ENCODE data around the gene PKIG.

Gene PKIG

DNA sequence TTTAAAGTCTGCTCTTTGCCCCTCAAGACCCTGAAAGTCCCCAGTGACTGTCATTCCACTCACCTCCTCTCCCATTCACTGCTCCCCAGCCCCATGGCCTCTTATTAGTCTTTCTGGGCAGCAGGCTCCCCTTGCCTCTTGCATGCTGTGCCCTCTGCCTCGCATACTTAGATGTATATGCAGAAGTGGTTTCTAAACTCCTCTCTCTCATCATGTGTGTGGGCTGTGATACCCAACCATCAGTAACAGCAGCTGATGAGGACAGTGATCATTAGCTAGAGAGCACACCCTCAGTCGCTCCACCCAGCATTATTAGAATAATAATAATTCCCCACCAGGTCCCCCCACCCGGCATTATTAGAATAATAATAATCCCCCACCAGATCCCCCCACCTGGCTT, 14.5 kb downstream of the PKIG start:
- DNase-seq (ENCODE audit: low read depth in 2 of 2): no peak

DNA sequence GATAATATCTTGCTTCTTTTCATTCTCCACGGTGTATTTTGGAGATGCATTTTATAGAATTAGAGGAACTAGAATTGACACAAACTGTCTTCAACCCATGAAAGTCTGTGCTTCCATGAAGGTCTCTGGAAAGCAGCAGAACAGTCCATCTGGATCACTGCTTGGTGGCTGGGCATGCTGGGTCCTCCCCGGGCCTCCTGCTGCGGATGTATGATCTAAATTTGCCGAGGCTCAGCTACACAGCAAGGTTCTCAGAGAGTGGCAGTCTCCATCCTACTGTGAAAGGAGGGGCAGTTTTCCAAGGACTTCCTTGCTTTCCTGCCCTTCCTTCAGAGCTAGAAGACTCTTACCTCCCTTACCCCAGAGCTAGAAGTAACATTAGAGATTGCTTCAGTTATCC, 15.1 kb downstream of the PKIG start:
- DNase-seq (ENCODE audit: low read depth in 2 of 2): no peak

DNA sequence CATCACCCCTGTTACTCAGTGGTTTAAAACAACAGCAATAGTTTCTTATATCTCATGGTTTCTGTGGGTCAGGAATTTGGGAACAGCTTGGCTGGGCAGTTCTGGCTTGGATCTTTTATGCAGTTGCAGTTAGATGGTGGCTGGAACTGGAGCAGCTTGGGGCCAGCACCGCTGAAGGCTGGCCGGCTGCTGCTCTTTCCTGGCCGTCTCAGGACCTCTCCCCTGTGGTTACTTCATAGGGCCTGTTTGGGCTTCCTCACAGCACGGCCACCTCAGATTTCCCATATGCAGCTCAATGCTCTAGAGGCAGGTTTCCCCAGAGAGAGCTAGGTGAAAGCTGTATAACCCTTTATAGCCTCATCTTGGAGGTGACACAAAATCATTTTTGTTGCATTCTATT, 15.6 kb downstream of the PKIG start:
- no peak for DNase-seq (ENCODE audit: low read depth in 2 of 2)

DNA sequence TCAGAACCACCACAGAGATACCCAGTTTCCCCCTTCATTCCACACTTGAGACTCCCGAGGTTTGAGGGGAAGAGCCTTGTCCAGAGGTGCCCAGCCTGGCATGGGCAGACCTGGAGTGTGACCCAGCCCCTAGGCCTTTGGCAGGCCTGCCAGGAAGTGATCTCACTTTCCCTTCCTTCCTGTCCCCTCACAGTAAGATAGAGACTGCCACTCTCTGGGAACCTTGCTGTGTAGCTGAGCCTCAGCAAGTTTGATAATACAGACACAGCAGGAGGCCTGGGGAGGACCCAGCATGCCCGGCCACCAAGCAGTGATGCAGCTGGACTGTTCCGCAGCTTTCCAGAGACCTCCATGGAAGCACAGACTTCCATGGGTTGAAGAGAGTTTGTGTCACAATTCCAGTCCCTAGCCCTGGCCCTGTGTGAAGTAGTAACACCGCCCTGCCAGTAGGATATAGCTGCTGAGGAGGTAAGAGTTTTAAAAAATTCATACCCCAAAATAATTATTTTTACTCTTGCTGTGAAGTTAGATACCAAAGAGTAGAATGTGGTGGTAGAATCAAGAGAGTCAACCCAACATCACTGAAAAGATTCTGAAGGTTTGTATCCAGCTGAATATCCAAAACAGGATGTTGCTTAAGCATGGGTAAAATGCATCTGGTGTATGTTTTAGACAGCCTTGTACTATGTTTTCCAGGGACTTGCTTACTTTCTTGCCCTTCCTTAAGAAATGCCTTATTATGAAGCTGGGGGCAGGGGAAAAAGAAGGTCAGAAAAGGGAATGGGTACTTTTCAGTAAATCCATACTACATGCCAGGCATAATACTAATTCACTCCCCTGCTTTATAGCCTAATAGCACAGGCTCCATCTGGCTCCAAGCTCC, 16.3 kb downstream of the PKIG start:
- DNase-seq (ENCODE audit: low read depth in 2 of 2): no peak

DNA sequence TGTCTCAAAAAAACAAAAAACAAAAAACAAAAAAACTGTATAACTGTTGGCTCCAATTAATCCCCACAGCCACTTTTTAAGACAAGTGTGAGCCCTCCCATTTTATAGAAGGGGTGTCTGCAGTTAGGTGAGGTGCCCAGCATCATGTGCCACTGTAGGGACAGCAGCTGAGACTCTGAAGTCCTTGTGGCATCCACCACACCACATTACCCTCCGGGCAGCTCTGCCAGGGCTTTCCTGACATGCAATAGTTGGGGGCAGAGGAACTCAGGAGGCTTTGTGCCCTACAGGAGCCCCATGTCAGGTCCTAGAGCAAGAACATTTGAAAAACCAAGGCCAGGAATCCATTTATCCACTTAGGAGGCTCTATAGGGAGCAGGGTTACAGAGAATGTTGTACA, 17.3 kb downstream of the PKIG start:
- no peak for DNase-seq (ENCODE audit: low read depth in 2 of 2)

DNA sequence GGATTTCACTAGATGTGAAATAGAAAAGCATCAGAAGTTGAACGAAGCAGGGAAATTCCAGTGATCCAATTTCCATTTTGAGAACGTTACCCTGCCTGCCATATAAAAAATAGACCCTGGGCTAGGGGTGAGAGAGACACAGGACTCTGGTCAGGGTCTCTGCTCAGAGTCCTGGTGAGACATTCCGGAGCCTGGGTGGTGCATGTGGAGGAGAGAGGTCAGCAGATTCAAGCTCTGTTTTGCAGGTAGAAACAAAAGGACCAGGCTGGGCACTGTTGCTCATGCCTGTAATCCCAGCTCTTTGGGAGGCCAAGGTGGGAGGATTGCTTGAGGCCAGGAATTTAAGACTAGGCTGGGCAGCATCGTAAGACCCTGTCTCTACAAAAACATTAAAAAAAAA, 17.9 kb downstream of the PKIG start:
- DNase-seq (ENCODE audit: low read depth in 2 of 2): no peak

DNA sequence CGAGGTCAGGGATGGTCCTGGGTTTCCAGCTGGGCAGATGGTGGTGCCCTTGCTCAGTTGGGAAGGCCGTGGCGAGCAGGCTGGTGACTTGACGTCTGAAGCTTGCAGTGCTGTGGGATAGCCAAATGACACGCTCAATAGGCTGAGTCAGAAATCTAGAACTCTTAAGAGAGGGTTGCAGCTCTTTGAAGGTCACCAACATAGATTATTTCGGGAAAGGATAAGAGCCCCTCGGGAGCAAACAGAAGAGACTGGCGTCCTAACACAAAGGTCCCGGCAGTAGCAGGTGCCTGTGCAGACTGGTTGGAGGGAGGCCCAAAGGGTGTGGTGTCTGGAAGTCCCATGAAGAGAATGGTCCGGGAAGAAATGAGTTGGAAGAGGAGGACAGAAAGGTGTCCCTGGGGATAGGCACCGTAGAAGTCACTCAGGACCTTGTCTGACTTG, 18.4 kb downstream of the PKIG start:
- DNase-seq (ENCODE audit: low read depth in 2 of 2): no peak

DNA sequence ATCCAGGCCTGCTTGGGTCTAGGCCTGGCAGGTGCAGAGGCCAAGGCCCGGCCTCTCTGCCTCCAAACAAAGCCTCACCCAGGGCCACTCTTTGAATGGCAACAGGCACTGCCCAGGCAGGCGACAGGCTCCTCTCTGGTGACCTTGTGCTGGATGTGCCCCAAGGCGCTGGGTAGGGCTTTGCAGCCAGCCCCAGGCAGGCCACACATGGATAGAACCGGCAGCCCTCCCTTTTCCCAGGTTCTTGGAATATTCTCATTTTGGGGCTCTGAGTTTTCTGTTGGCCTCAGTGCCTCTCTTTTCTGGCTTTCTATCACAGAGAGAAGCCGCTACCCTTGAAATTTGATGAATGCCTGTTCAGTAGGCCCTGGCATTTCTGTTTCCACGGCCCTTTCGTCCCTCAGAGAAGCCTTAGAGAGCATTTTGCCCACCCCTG, 18.9 kb downstream of the PKIG start:
- no peak for DNase-seq (ENCODE audit: low read depth in 2 of 2)

DNA sequence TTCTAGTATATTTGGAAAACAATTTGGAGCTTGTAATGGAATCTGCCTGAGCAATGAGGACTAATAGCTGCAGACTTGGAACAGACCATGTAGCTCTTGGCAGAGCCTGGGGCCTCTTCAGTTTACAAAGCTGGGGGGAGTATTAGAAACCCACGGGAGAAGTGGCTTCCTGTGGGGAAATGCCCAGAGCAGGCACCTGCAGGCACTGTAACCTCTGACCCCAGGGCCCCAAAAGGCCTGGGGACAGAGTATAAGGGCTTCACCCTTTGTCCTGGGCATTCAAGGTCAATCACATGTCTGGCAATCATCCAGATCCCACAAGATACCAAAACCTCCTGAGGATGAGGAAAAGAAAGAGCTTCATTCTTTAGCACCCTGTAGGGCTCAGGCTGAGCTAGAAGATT, 19.4 kb downstream of the PKIG start:
- DNase-seq (ENCODE audit: low read depth in 2 of 2): no peak

DNA sequence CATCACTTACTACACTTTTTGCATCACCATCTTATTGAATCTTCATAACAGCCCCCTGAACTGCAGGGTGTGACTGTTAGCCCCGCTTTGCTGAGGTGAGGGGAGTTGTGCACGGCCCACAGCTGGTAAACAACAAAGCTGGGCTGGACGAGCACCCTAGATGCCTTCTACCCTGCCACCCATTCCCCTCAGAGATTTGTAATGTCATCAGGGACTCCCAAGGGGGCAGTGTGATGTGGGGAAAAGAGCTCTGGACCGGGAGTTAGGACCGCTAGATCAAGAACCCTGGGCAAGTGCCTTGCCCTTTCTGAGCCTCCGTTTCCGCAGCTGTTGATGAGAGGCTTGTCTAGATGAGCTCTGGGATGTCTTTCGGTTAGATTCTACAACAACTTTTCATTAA, 20.9 kb downstream of the PKIG start:
- no peak for DNase-seq (ENCODE audit: low read depth in 2 of 2)

DNA sequence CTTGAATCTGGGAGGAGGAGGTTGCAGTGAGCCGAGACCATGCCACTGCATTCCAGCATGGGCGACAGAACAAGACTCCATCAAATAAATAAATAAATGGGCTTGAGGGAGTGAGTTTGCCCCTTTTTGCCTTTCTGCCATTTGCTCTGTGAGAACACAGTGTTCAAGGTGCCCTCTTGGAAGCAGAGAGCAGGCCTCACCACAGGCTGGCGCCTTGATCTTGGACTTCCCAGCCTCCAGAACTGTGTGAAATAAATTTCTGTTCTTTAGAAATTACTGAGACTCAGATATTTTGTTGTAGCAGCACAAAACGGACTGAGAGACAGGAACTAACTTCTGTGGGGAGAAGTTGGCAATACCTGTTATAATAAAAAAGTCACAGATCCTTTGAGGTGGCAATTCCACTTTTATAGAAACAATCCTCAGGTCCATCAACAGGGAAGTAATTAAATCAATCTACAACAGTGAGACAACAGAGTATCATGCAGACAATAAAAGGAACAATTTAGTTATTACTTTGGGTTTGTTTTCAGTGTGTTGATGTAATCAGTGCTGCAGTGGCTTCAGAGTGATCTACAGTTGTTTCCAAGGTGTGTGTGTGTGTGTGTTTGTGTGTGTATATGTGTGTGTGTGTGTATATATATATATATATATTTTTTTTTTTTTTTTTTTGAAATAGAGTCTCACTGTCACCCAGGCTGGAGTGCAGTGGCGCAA, 24.5 kb downstream of the PKIG start:
- DNase-seq (ENCODE audit: low read depth in 2 of 2): no peak

DNA sequence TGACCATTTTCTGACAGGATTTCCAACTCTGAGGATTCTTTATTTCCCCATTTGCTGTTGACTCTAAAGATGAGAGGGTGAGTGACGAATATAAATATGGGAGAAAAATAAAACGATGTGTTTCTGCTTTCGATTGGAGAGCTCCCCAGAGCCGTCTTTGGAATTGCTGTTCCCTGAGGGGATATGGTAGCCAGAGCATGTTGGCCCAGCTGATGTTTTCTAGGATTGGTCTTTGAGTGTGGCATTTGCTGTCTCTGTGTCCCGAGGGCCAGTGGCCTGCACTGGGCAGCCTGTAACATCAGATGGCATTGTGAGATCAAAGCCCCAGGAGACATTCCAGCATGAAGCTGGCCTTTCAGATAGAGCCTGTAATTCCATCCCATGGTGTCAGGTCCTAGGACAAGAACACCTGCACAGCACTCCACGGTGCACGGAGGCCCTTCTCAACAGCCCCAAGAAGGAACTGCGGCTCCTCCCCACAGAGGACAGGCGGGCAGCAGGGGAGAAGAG, 26.7 kb downstream of the PKIG start:
- DNase-seq (ENCODE audit: low read depth in 2 of 2): no peak

DNA sequence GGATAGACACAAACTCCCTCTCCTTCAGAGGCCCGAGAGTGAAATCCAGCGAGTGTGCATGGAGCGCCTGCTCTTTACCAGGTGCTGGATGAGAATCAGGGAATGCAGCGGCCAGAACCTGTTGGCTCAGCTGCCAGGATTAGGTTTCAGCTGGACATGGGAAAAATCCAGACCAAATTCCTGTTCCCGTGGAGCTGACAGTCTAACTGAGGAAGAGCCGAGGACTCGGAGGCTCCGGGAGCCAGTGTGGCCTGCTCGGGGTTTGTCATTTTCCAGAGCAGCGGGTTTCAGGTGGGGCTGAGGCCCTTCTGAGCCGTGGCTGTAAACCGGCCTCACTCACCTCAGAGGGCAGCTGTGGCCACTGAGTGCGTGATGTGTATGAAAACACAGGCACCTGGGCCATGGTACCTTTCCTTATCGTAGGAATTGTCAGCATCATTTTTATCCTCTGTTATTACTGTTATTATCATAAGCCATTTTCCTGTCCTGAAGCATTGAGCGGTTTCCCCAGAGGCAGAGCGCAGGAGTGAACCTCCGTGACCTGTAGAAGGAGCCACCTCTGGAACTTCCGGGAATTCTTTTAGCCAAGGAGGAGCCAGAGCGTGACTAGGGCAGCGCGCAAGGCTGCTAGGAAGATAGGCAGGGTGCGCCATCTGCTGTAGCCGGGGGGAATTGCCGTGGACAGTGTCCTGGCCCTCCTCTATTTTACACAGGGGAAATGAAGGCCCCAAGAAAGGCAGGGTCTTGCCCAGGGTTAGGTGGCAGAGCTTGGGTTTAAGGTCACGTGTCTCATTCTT, 27.3 kb downstream of the PKIG start:
- peak; percentile 77 to 82 for DNase-seq (ENCODE audit: low read depth in 2 of 2)

DNA sequence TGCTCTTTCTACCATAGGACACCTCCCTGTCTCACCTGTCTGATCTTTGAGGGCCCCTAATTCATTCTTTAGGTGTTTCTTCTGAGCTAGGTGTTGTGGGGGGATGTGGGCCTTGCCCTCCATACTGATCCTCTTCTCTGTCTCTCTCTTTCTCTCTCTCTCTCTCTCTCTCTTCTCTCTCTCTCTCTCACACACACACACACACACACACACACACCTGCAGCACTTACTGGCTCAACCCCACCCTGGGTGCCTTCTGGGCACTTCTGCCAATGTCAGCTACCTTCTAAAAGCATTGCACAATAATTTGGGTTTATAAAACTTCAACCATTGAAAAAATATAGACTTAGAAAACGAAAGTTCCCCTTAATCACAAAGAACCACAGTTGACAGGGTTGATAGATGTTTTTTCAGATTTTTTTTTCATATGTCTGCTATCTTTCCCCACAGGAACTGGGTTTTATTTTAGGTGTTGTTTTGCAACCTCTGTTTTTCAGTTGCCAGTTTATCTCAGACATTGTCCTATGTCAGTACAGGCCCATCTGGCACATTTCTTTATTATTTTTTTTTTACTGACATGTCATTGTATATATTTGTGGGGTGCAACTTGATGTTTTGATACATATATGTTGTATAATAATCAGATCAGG, 28.1 kb downstream of the PKIG start:
- DNase-seq (ENCODE audit: low read depth in 2 of 2): no peak

DNA sequence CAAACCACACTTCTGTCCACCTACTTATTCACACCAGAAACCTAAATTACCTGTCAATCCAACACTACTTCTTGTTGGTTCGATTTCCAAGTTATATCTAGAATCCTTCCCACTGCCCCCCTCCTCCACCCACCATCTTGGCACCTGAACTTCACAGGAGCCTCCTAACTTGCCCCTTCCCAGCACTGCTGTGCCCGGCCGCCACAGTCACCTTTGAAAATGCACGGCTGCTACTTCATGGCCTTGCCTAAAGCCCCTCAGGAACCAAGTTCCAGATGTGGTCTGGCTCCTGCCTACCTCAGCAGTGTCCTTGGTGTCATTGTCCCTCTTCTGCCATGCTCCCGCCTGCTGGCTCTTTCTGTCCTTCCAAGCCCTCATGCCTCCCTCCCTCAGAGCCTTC, 31.2 kb downstream of the PKIG start:
- DNase-seq (ENCODE audit: low read depth in 2 of 2): no peak

DNA sequence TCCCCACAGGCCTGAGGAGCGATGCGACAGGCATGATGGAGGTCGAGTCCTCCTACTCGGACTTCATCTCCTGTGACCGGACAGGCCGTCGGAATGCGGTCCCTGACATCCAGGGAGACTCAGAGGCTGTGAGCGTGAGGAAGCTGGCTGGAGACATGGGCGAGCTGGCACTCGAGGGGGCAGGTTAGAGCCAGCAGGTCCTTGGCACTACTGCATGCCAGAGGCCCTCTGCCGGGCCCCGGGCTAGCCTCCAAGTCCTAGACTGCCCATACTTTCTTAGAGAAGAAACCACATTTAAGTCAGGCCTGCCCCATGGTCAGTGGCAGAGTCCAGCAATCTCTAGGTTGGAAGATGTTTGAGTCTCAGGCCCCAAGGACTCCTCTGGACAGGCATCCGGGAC, 32.1 kb downstream of the PKIG start:
- no peak for DNase-seq (ENCODE audit: low read depth in 2 of 2)

DNA sequence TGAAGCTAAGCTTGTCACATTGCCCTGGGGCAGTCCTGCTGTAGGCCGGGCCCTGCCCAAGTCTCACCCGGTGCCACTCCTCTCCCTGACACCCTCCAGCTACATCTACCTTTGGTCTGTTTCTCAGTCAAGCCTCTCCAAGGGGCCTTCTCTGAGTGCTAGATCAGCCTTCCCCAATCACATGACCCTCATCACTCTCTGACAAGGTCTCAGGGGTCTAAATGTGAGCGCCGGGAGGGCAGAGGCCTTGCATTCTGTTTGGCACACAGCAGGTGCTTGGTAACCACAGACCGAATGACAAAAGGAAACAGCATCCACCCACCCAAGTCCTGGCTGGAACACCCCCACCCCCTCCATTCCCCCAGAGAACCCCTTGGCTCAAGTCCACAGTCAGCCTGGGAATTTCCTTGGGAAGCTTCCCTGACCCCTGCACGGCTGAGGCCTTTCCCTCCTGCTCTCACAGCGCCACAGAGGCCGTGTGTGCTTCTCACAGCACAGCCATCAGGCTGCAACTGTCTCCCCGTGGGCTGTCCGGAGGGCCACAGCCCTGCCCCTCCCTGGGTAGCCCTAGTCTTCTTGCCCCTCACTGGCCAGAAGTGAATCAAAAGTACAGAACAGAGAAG, 32.9 kb downstream of the PKIG start:
- DNase-seq (ENCODE audit: low read depth in 2 of 2): no peak

DNA sequence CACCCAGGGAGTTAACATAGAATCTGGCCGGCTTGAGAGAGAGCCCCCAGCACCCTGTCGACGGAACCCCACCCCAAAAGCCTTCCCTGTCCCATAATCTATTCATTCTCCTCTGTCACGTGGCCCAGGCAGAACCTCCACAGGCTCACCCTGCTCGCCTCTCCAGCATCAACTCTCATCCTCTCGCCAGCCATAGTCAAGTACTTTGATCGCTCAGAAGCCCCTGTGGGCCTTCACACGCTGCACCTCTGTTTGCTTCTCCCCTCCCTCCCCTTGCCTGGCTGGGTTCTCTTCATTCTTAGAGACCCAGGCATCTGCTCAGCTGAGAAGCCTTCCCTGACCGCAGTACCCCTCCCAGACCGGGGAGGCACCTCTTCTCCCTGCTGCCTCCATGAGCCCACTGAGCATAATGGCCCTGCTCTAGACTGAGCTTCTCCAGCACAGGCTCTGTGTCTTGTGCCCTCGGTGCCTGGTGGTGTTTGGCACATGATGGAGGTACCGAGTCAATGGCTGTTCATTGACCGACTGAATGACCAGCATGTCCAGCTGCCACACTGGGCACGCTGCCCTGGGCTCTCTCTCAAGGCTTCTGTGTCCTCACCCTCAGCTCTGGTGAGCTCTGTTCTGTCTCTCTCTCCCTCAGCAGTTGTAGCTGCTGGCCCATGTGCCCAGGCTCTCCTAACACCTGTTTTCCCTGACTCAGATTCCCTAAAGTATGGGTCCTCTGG, 33.7 kb downstream of the PKIG start:
- DNase-seq (ENCODE audit: low read depth in 2 of 2): no peak

DNA sequence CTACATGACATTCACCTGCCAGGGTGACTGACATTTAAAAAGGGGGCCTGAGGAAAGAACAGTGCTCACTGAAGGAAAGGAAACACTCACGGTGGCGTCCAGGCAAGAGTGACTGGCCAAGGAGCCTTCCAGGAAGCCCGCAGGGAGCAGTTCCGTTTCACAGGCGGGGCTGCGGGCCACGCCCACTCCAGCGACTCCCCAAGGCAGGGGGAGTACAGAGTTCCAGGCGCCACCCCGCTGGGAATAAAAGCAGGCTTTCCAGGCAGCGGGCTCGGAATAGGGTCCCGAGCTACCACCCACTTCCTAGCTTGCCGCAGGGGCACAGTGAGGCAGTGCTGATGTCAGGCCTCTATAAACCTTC, 34.2 kb downstream of the PKIG start:
- no peak for DNase-seq (ENCODE audit: low read depth in 2 of 2)

DNA sequence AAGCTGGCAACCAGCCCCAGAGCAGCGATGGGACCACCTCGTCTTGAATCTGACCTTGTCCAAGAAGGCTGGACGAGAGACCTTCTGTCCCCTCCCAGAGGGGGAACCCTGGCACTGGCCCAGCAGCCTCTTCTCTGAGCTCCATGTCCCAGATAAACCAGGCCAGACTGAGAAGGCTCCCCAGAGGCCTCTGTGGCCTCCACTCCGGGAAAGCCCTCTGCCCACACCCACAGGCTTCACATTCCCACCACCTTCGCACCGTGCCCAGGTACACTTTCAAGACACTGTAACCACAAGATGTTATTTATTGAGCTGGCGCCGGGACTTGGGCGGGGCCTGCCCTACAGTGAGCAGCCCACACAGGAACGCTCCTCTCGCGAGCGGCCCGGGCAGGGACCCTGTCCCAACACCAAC, 35.9 kb downstream of the PKIG start:
- DNase-seq (ENCODE audit: low read depth in 2 of 2): peak in 1 of 2 donors; percentile 18

DNA sequence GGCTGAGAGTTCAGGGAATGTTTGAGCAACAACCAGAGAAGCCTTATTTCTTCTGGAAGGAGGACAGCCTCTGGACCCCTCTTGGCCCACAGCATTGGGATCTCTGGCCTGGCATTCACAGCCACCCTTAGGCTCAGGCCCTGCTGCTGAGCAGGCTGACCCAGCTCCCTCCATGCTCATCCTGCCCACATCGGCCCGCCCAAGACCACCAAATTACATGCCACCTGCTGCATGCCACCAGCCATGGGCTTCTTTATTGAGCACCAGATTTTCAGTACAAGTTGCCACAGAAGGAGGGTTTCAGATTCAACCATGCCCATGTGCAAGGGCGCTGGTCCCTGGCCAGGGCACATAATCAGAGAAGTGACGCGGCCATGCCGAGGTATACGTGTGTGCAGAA, 36.9 kb downstream of the PKIG start:
- no peak for DNase-seq (ENCODE audit: low read depth in 2 of 2)

Data from stimulated activated CD4-positive, alpha-beta T cell treated with anti-CD3 and anti-CD28 coated beads, Interleukin-4, amount 100 ng/mL, for 48 hours (primary cell).